Measurements from ENCODE around the gene RPS25.

DNA sequence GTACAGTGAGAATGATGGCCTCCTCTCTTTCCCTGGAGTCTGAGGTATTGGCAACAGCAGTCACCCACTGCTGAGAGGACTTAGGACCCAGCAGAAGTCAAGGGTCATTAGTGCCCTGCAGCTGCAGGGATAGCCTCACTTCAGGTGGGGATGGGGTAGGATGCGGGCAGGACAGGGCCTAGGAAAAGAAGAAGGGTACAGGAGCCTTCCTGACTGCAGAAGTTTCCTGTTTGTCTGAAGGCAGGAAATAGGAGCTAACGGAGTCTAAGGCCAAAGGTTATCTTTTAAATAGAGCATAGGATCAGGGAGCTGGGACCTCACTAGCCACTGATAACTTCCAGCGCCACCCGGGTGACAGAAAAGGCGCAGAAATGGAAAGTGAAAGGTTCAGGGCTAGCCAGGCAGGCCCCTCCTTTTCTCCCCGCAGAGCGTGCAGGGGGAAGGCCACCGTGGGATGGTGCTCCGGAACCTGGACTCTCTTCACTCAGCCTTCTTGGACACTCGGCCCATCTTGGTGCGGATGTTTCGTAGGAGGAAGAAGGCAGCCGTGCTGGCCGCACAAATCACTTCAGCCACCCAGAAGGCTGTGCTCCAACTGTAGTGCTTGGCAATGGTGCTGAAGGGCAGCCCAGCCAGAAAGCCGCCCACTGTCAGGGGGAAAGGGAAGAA, 6.4 kb upstream of the RPS25 start:
- TF ChIP-seq, protein P1, sequence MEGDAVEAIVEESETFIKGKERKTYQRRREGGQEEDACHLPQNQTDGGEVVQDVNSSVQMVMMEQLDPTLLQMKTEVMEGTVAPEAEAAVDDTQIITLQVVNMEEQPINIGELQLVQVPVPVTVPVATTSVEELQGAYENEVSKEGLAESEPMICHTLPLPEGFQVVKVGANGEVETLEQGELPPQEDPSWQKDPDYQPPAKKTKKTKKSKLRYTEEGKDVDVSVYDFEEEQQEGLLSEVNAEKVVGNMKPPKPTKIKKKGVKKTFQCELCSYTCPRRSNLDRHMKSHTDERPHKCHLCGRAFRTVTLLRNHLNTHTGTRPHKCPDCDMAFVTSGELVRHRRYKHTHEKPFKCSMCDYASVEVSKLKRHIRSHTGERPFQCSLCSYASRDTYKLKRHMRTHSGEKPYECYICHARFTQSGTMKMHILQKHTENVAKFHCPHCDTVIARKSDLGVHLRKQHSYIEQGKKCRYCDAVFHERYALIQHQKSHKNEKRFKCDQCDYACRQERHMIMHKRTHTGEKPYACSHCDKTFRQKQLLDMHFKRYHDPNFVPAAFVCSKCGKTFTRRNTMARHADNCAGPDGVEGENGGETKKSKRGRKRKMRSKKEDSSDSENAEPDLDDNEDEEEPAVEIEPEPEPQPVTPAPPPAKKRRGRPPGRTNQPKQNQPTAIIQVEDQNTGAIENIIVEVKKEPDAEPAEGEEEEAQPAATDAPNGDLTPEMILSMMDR (IDR thresholded peaks at IDR 0.05) = no peak
- no peak for TF ChIP-seq POLR2A (IDR thresholded peaks at IDR 0.05)

Measured in lower leg skin (tissue), 3 donors.